Liver (tissue), 3 donors: Measurements from ENCODE around the gene R3HDM1.

ENCODE experiments used
- ATF3 ChIP-seq: IDR thresholded peaks from 2 replicates; pipeline ENCODE4 v1.6.1; 2016; ENCODE audit warnings: antibody characterized with exemption
- CTCF ChIP-seq: fragments of 150-350 bp; IDR thresholded peaks from 2 replicates; pipeline ENCODE4 v1.5.1; 2017; ENCODE audit warnings: improper control_type of control experiment, low read depth, low read length; ENCODE audit not compliant: missing input control
- EGR1 ChIP-seq, 2 donors: IDR thresholded peaks; 2 replicates each; pipeline ENCODE4 v1.6.1; 2016 to 2018; ENCODE audit warnings: antibody characterized with exemption in 2 of 2, low read depth in 2 of 2
- FOXA1 ChIP-seq: IDR thresholded peaks from 2 replicates; pipeline ENCODE4 v1.6.1; 2016; ENCODE audit warnings: antibody characterized with exemption
- GABPA ChIP-seq, 2 donors: IDR thresholded peaks in 1 of 2; conservative IDR thresholded peaks in 1 of 2; 2 replicates each; pipeline ENCODE4 v1.6.1; 2016; ENCODE audit warnings: antibody characterized with exemption in 2 of 2, mild to moderate bottlenecking in 1 of 2, moderate library complexity in 1 of 2
- MAX ChIP-seq: IDR thresholded peaks from 2 replicates; pipeline ENCODE4 v1.6.1; 2016; ENCODE audit warnings: antibody characterized with exemption
- RAD21 ChIP-seq, 2 donors: IDR thresholded peaks; 2 replicates each; pipeline ENCODE4 v1.6.1; 2016; ENCODE audit warnings: antibody characterized with exemption in 2 of 2, mild to moderate bottlenecking in 2 of 2
- REST ChIP-seq: IDR thresholded peaks from 2 replicates; pipeline ENCODE4 v1.6.1; 2016; ENCODE audit warnings: antibody characterized with exemption, mild to moderate bottlenecking
- SP1 ChIP-seq: IDR thresholded peaks from 2 replicates; pipeline ENCODE4 v1.6.1; 2018; ENCODE audit warnings: antibody characterized with exemption, mild to moderate bottlenecking
- TAF1 ChIP-seq: conservative IDR thresholded peaks from 2 replicates; pipeline ENCODE4 v1.6.1; 2016; ENCODE audit warnings: antibody characterized with exemption, mild to moderate bottlenecking
- YY1 ChIP-seq: IDR thresholded peaks from 2 replicates; pipeline ENCODE4 v1.6.1; 2016; ENCODE audit warnings: antibody characterized with exemption, mild to moderate bottlenecking
- ZBTB33 ChIP-seq: IDR thresholded peaks from 2 replicates; pipeline ENCODE4 v1.6.1; 2016; ENCODE audit warnings: antibody characterized with exemption
- donor health status: healthy.
- donor health status: healthy.

GRCh38 chr2:135773917-135774316, 242.6 kb downstream of the R3HDM1 start:
- TF ChIP-seq YY1, result no peak
- TF ChIP-seq CTCF, result no peak
- no peak for TF ChIP-seq GABPA (IDR thresholded peaks at IDR 0.05 in 1 of 2, conservative IDR thresholded peaks at IDR 0.05 in 1 of 2)
- no peak for TF ChIP-seq FOXA1
- no peak for TF ChIP-seq REST
- TF ChIP-seq TAF1, result no peak
- TF ChIP-seq EGR1 (IDR thresholded peaks at IDR 0.05; ENCODE audit: low read depth in 2 of 2), result no peak
- no peak for TF ChIP-seq SP1
- no peak for TF ChIP-seq ZBTB33
- TF ChIP-seq MAX, result no peak
- no peak for TF ChIP-seq ATF3
- no peak for TF ChIP-seq RAD21 (IDR thresholded peaks at IDR 0.05)
